Measurements from ENCODE around the gene AMBRA1. TPM values are rescaled to one million over a fixed set of nuclear protein-coding genes. Genes with fewer than 3 reads are reported as not detected.

Gene AMBRA1
- polyA plus RNA-seq, 1 experiment, result 12.8 TPM

- POLR2A ChIA-PET, result no interaction called here
- H3K27me3 ChIP-seq (ENCODE audit: control insufficient read depth, insufficient read depth, low read length), result no peaks in the 10 kb centered on the region
- no peak for DNase-seq (ENCODE audit: low read depth)
- no peak overlapping the region for H3K4me3 ChIP-seq (ENCODE audit: low read depth, low read length)
- H3K36me3 ChIP-seq (ENCODE audit: control insufficient read depth, insufficient read depth, low read length), result no peaks in the 10 kb centered on the region; the same call in 1 of the 2 replicates
- TF ChIP-seq CTCF (IDR thresholded peaks at IDR 0.05; ENCODE audit: insufficient read depth, low read depth, low read length), result no peak
- CTCF ChIA-PET, result interaction anchor here (1.4 to 11.2 kb wide), 2 partner anchors 10 to 123 kb away, joined by 5 to 162 read pairs; partner anchors contain the start of gene DGKZ
These were observed 231.4 kb downstream of the AMBRA1 start for GRCh38 chr11:46362156-46363030.

- no peak for DNase-seq (ENCODE audit: low read depth)
- POLR2A ChIA-PET, result interaction anchor here (0.6 kb wide), 1 partner anchor 117 kb away, joined by 3 read pairs; no protein-coding TSS in a partner anchor
- no peak overlapping the region for H3K4me3 ChIP-seq (ENCODE audit: low read depth, low read length)
These were observed 232.3 kb downstream of the AMBRA1 start for GRCh38 chr11:46361283-46362155.

GRCh38 chr11:46360878-46361277, 232.9 kb downstream of the AMBRA1 start:
- no peak for TF ChIP-seq CTCF (IDR thresholded peaks at IDR 0.05; ENCODE audit: insufficient read depth, low read depth, low read length)
- ChIA-PET CTCF (interaction anchor here (0.7 to 11.2 kb wide), 7 partner anchors 9 to 122 kb away, joined by 3 to 162 read pairs (median 4); partner anchors contain the start of genes CHRM4 and DGKZ), POLR2A (interaction anchor here (0.6 kb wide), 1 partner anchor 118 kb away, joined by 3 read pairs; no protein-coding TSS in a partner anchor)
- no peaks in the 10 kb centered on the region; the same call in 1 of the 2 replicates for H3K36me3 ChIP-seq (ENCODE audit: control insufficient read depth, insufficient read depth, low read length)
- DNase-seq (ENCODE audit: low read depth), result no peak
- H3K27me3 ChIP-seq (ENCODE audit: control insufficient read depth, insufficient read depth, low read length), result no peaks in the 10 kb centered on the region
- no peak overlapping the region for H3K4me3 ChIP-seq (ENCODE audit: low read depth, low read length)

More at GRCh38 chr11:46361283-46362155, 232.3 kb downstream of the AMBRA1 start:
- CTCF ChIA-PET, result interaction anchor here (0.7 to 11.2 kb wide), 5 partner anchors 9 to 122 kb away, joined by 3 to 162 read pairs (median 3); partner anchors contain the start of genes CHRM4 and DGKZ
- TF ChIP-seq CTCF (IDR thresholded peaks at IDR 0.05; ENCODE audit: insufficient read depth, low read depth, low read length), result no peak
- Histone ChIP-seq H3K27me3 (ENCODE audit: control insufficient read depth, insufficient read depth, low read length) (no peaks in the 10 kb centered on the region), H3K36me3 (ENCODE audit: control insufficient read depth, insufficient read depth, low read length) (no peaks in the 10 kb centered on the region; the same call in 1 of the 2 replicates)

- TF ChIP-seq CTCF (IDR thresholded peaks at IDR 0.05; ENCODE audit: insufficient read depth, low read depth, low read length), result no peak
- H3K4me3 ChIP-seq (ENCODE audit: low read depth, low read length), result no peak overlapping the region
- POLR2A ChIA-PET, result interaction anchor here (0.6 kb wide), 2 partner anchors 66 to 118 kb away, joined by 3 to 4 read pairs; no protein-coding TSS in a partner anchor
- CTCF ChIA-PET, result interaction anchor here (0.6 to 11.2 kb wide), 6 partner anchors 8 to 488 kb away, joined by 3 to 162 read pairs (median 6); partner anchors contain the start of genes ATG13, DGKZ and HARBI1
- H3K36me3 ChIP-seq (ENCODE audit: control insufficient read depth, insufficient read depth, low read length), result no peaks in the 10 kb centered on the region; the same call in 1 of the 2 replicates
- H3K27me3 ChIP-seq (ENCODE audit: control insufficient read depth, insufficient read depth, low read length), result no peaks in the 10 kb centered on the region
- no peak for DNase-seq (ENCODE audit: low read depth)
These were observed 233.9 kb downstream of the AMBRA1 start for GRCh38 chr11:46359953-46360352.

All from BJ (cell line).